ENCODE data around the gene CCDC169.
A peak's percentile ranks its signal among the peaks of the same experiment; 100 is the strongest.

The CCDC169 gene

DNA sequence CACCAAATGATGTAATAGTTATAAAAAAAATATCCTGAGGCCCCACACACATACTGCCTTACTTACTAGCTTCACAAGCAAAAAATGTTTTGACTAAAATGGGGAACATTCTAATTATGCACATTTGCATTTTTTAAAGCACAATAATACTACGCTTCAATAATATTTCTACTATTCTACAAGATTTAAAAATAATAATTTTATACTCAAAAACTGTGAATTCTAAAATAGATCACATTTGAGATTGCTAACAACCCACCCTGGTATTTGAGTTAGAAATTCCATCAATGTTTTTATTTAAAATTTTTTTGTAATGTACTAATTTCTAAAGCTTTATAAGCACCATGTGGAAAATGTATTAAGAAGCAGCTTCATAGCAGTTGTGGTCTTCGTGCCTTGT is 24.2 kb downstream of the CCDC169 start:
- CTCF ChIA-PET: interaction anchor here (0.8 to 9.4 kb wide), 7 partner anchors 9 to 299 kb away, joined by 3 to 77 read pairs (median 3); no protein-coding TSS in a partner anchor
- WGBS (ENCODE audit: insufficient coverage): 89% methylated on average over 1 of the region's 2 CpGs
- POLR2A ChIA-PET: no interaction called here
- H3K36me3 ChIP-seq (ENCODE audit: control insufficient read depth in 4 of 4, insufficient read depth in 4 of 4, low read length in 3 of 4): no peaks in the 10 kb centered on the region
- no peaks in the 10 kb centered on the region for H3K4me1 ChIP-seq (ENCODE audit: control extremely low read depth in 1 of 4, control insufficient read depth in 4 of 4, insufficient read depth in 4 of 4, low read length in 3 of 4)
- no peak for DNase-seq
- H3K27ac ChIP-seq (ENCODE audit: insufficient read depth in 1 of 2, low read depth in 1 of 2, low read length in 2 of 2, poor library complexity in 1 of 2, severe bottlenecking in 2 of 2): no peak overlapping the region
- H3K9me3 ChIP-seq (ENCODE audit: control extremely low read depth in 1 of 5, control insufficient read depth in 4 of 5, insufficient read depth in 2 of 5, low read depth in 1 of 5, low read length in 4 of 5): no peaks in the 10 kb centered on the region
- no peaks in the 10 kb centered on the region for H3K27me3 ChIP-seq (replicated peaks in 2 of 5; ENCODE audit: control insufficient read depth in 4 of 5, insufficient read depth in 5 of 5, low read length in 4 of 5)
- no peak overlapping the region for H3K4me3 ChIP-seq (ENCODE audit: control insufficient read depth in 1 of 7, extremely low read depth in 1 of 7, insufficient read depth in 4 of 7, low read depth in 2 of 7, low read length in 6 of 7)

DNA sequence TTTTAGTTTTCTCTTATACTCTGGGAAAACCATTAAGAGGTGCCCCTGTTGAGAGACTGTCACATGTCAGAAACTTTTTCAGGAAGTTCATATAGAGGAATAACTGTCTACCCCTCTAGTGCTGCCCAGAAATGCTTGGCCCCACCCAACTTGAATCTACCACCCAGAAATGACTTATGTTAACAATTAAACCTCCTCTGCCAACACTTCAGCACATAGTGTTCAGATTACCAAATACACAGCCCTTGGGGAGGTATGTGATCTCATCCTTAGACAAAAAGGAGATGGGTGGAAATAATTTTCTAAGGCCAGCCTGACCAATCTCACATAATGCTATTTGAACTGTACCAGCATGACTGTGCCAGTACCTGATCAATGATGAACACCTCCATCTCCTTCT is 35.6 kb downstream of the CCDC169 start:
- no peak overlapping the region for H3K27ac ChIP-seq (ENCODE audit: insufficient read depth in 1 of 2, low read depth in 1 of 2, low read length in 2 of 2, poor library complexity in 1 of 2, severe bottlenecking in 2 of 2)
- DNase-seq: no peak
- CTCF ChIA-PET: no interaction called here
- no peaks in the 10 kb centered on the region for H3K4me1 ChIP-seq (ENCODE audit: control extremely low read depth in 1 of 4, control insufficient read depth in 4 of 4, insufficient read depth in 4 of 4, low read length in 3 of 4)
- H3K36me3 ChIP-seq (ENCODE audit: control insufficient read depth in 4 of 4, insufficient read depth in 4 of 4, low read length in 3 of 4): peaks cover 0 to 2% (median 0%) of the 10 kb centered on the region in 4 experiments
- H3K9me3 ChIP-seq (ENCODE audit: control extremely low read depth in 1 of 5, control insufficient read depth in 4 of 5, insufficient read depth in 2 of 5, low read depth in 1 of 5, low read length in 4 of 5): no peaks in the 10 kb centered on the region
- POLR2A ChIA-PET: no interaction called here
- no peaks in the 10 kb centered on the region for H3K27me3 ChIP-seq (replicated peaks in 2 of 5; ENCODE audit: control insufficient read depth in 4 of 5, insufficient read depth in 5 of 5, low read length in 4 of 5)
- H3K4me3 ChIP-seq (ENCODE audit: control insufficient read depth in 1 of 7, extremely low read depth in 1 of 7, insufficient read depth in 4 of 7, low read depth in 2 of 7, low read length in 6 of 7): no peak overlapping the region

DNA sequence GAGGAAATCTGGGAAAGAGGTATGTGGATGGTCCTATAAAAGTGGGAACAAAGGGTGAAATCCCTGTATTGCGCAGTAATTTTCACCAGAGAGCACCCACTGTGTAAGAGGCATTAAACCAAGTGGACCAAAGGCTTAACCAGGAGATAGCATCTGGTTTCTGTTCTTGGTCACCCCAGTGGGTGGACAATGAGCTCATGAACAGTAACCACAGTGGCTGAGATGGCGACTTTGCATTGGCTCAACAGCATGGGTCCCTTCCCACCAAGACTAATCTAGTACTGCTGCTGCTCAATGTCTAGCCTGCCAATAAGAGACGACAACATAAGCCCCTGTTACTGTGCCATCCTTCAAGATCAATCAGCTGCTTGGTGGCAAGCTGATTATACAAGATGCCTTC is 36.6 kb downstream of the CCDC169 start:
- Histone ChIP-seq H3K9me3 (ENCODE audit: control extremely low read depth in 1 of 5, control insufficient read depth in 4 of 5, insufficient read depth in 2 of 5, low read depth in 1 of 5, low read length in 4 of 5) (no peaks in the 10 kb centered on the region), H3K27me3 (replicated peaks in 2 of 5; ENCODE audit: control insufficient read depth in 4 of 5, insufficient read depth in 5 of 5, low read length in 4 of 5) (no peaks in the 10 kb centered on the region), H3K36me3 (ENCODE audit: control insufficient read depth in 4 of 4, insufficient read depth in 4 of 4, low read length in 3 of 4) (peaks cover 0 to 2% (median 0%) of the 10 kb centered on the region in 4 experiments), H3K4me1 (ENCODE audit: control extremely low read depth in 1 of 4, control insufficient read depth in 4 of 4, insufficient read depth in 4 of 4, low read length in 3 of 4) (no peaks in the 10 kb centered on the region), H3K4me3 (ENCODE audit: control insufficient read depth in 1 of 7, extremely low read depth in 1 of 7, insufficient read depth in 4 of 7, low read depth in 2 of 7, low read length in 6 of 7) (no peak overlapping the region), H3K27ac (ENCODE audit: insufficient read depth in 1 of 2, low read depth in 1 of 2, low read length in 2 of 2, poor library complexity in 1 of 2, severe bottlenecking in 2 of 2) (no peak overlapping the region)
- ChIA-PET POLR2A (no interaction called here), CTCF (no interaction called here)
- no peak for DNase-seq
- WGBS (ENCODE audit: insufficient coverage): 97% methylated on average over 3 of the region's 3 CpGs

DNA sequence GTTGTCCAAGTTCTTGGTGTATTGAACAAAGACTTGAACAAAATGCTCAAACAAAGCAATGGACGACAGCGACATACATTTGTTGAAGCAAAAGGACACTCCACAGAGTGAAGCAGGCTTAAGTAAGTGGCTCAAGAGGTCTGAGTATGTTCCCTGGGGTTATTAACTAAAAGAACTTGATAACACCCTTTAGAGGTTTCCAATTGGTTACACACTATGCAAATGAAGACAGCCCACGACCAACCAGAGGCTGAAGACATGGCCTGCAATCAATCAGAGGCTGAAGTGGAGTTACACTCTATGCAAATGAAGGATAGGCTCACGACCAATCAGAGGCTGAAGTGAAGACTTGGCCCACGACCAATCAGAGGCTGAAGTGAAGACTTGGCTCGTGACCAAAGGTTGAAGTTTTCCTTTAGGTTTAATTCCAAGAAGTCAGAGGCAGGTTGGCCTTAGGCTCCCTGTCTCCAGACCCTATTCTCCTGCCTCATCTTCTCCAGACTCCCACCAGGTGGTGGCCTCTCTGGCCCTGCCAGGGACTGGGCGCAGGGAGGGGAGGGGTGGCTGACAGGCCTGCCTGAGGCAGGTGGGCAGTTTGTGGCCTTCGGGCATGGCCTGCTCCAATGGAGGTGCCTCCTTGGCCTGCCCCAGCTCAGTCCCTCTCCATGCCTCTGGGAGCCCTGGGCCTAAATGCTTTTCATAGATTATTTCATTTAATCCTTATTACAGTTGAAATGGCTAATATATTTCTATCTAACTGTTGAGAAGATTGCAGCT is 38.1 kb downstream of the CCDC169 start:
- Histone ChIP-seq H3K36me3 (ENCODE audit: control insufficient read depth in 4 of 4, insufficient read depth in 4 of 4, low read length in 3 of 4) (peaks cover 0 to 2% (median 0%) of the 10 kb centered on the region in 4 experiments), H3K9me3 (ENCODE audit: control extremely low read depth in 1 of 5, control insufficient read depth in 4 of 5, insufficient read depth in 2 of 5, low read depth in 1 of 5, low read length in 4 of 5) (no peaks in the 10 kb centered on the region), H3K27me3 (replicated peaks in 2 of 5; ENCODE audit: control insufficient read depth in 4 of 5, insufficient read depth in 5 of 5, low read length in 4 of 5) (no peaks in the 10 kb centered on the region), H3K4me1 (ENCODE audit: control extremely low read depth in 1 of 4, control insufficient read depth in 4 of 4, insufficient read depth in 4 of 4, low read length in 3 of 4) (no peaks in the 10 kb centered on the region), H3K4me3 (ENCODE audit: control insufficient read depth in 1 of 7, extremely low read depth in 1 of 7, insufficient read depth in 4 of 7, low read depth in 2 of 7, low read length in 6 of 7) (no peak overlapping the region), H3K27ac (ENCODE audit: insufficient read depth in 1 of 2, low read depth in 1 of 2, low read length in 2 of 2, poor library complexity in 1 of 2, severe bottlenecking in 2 of 2) (no peak overlapping the region)
- DNase-seq: no peak
- 100% methylated on average over 7 of the region's 8 CpGs for WGBS (ENCODE audit: insufficient coverage)
- ChIA-PET POLR2A (no interaction called here), CTCF (no interaction called here)

DNA sequence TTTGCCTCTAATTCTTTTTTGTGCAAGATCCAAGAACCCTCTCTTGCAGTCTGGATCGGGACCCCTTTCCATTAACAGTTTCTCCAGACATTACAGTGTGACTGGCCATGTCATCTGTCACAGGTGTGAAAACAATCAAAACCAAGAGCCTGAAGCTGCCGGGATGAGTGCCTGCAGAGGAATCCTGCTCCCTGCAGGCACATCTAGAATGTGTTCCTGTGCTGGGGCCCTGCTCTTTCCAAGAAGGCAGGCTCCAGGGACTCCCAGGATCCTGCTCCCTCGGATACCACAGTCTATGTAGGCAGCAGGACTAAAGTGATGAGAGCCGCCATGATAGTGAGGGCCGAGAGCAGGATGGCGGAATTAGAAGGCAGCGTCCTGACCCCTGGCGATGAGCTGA is 38.8 kb downstream of the CCDC169 start:
- Histone ChIP-seq H3K27ac (ENCODE audit: insufficient read depth in 1 of 2, low read depth in 1 of 2, low read length in 2 of 2, poor library complexity in 1 of 2, severe bottlenecking in 2 of 2) (no peak overlapping the region), H3K4me1 (ENCODE audit: control extremely low read depth in 1 of 4, control insufficient read depth in 4 of 4, insufficient read depth in 4 of 4, low read length in 3 of 4) (no peaks in the 10 kb centered on the region), H3K9me3 (ENCODE audit: control extremely low read depth in 1 of 5, control insufficient read depth in 4 of 5, insufficient read depth in 2 of 5, low read depth in 1 of 5, low read length in 4 of 5) (no peaks in the 10 kb centered on the region), H3K27me3 (replicated peaks in 2 of 5; ENCODE audit: control insufficient read depth in 4 of 5, insufficient read depth in 5 of 5, low read length in 4 of 5) (no peaks in the 10 kb centered on the region), H3K36me3 (ENCODE audit: control insufficient read depth in 4 of 4, insufficient read depth in 4 of 4, low read length in 3 of 4) (peaks cover 0 to 2% (median 0%) of the 10 kb centered on the region in 4 experiments), H3K4me3 (ENCODE audit: control insufficient read depth in 1 of 7, extremely low read depth in 1 of 7, insufficient read depth in 4 of 7, low read depth in 2 of 7, low read length in 6 of 7) (no peak overlapping the region)
- no peak for DNase-seq
- POLR2A ChIA-PET: no interaction called here
- 100% methylated on average over 8 of the region's 8 CpGs for WGBS (ENCODE audit: insufficient coverage)
- CTCF ChIA-PET: no interaction called here

DNA sequence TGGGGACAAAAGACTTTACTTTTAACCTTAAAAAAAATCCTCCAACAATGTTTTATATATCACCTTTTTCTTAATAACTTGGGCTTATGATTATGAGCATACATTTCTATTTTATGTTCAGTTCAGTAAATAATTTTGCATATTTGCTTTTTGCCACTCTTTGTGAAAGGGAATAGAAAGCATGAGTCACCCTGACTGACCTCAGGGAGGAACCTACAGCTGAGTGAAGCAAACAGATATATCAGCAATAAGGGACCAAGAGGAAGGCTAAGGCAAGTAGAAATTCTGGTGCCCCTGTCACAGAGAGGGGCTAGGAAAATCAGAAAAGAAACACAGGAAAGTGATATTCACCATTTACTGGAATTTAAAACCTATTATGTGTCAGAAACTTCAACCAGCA is 46.1 kb downstream of the CCDC169 start:
- DNase-seq: peak in 1 of 3 donors; percentile 1
- ChIA-PET POLR2A (no interaction called here), CTCF (no interaction called here)
- H3K27me3 ChIP-seq (replicated peaks in 2 of 5; ENCODE audit: control insufficient read depth in 4 of 5, insufficient read depth in 5 of 5, low read length in 4 of 5): no peaks in the 10 kb centered on the region
- no peak overlapping the region for H3K4me3 ChIP-seq (ENCODE audit: control insufficient read depth in 1 of 7, extremely low read depth in 1 of 7, insufficient read depth in 4 of 7, low read depth in 2 of 7, low read length in 6 of 7)
- H3K27ac ChIP-seq (ENCODE audit: insufficient read depth in 1 of 2, low read depth in 1 of 2, low read length in 2 of 2, poor library complexity in 1 of 2, severe bottlenecking in 2 of 2): no peak overlapping the region
- peaks cover 0 to 2% (median 0%) of the 10 kb centered on the region in 4 experiments for H3K4me1 ChIP-seq (ENCODE audit: control extremely low read depth in 1 of 4, control insufficient read depth in 4 of 4, insufficient read depth in 4 of 4, low read length in 3 of 4)
- H3K36me3 ChIP-seq (ENCODE audit: control insufficient read depth in 4 of 4, insufficient read depth in 4 of 4, low read length in 3 of 4): peaks cover 0 to 19% (median 5%) of the 10 kb centered on the region in 4 experiments
- peaks cover 4 to 13% (median 6%) of the 10 kb centered on the region in 5 experiments for H3K9me3 ChIP-seq (ENCODE audit: control extremely low read depth in 1 of 5, control insufficient read depth in 4 of 5, insufficient read depth in 2 of 5, low read depth in 1 of 5, low read length in 4 of 5)

DNA sequence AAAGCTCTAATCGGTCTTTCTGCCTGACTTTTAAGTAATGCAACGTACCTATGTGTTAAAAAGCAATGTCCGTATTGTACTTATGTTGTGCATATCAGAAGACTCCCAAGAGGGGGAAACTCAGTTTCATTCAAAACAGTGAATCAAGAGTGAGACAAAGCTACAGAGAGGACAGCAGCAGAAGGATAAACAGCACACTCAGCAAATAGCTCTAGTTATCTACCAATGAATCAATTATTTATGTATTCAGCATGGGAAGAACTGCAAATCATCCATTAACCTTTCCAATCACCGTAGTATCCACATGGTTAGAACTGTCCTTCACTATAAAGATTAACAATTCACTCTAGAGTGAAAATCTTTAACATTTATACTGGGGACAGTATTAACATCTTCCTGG is 46.6 kb downstream of the CCDC169 start:
- DNase-seq: no peak
- Histone ChIP-seq H3K36me3 (ENCODE audit: control insufficient read depth in 4 of 4, insufficient read depth in 4 of 4, low read length in 3 of 4) (peaks cover 0 to 22% (median 5%) of the 10 kb centered on the region in 4 experiments), H3K9me3 (ENCODE audit: control extremely low read depth in 1 of 5, control insufficient read depth in 4 of 5, insufficient read depth in 2 of 5, low read depth in 1 of 5, low read length in 4 of 5) (peaks cover 4 to 17% (median 6%) of the 10 kb centered on the region in 5 experiments), H3K27ac (ENCODE audit: insufficient read depth in 1 of 2, low read depth in 1 of 2, low read length in 2 of 2, poor library complexity in 1 of 2, severe bottlenecking in 2 of 2) (no peak overlapping the region), H3K4me1 (ENCODE audit: control extremely low read depth in 1 of 4, control insufficient read depth in 4 of 4, insufficient read depth in 4 of 4, low read length in 3 of 4) (peaks cover 0 to 2% (median 0%) of the 10 kb centered on the region in 4 experiments), H3K4me3 (ENCODE audit: control insufficient read depth in 1 of 7, extremely low read depth in 1 of 7, insufficient read depth in 4 of 7, low read depth in 2 of 7, low read length in 6 of 7) (no peak overlapping the region), H3K27me3 (replicated peaks in 2 of 5; ENCODE audit: control insufficient read depth in 4 of 5, insufficient read depth in 5 of 5, low read length in 4 of 5) (no peaks in the 10 kb centered on the region)
- CTCF ChIA-PET: no interaction called here
- POLR2A ChIA-PET: interaction anchor here (0.6 kb wide), 1 partner anchor 306 kb away, joined by 3 read pairs; no protein-coding TSS in a partner anchor
- WGBS (ENCODE audit: insufficient coverage): 79% methylated on average over 2 of the region's 4 CpGs
